PC-3 (cell line): ENCODE data around the gene TM9SF4.

Source experiments
- CTCF ChIP-seq: fragments of 300-600 bp; sonication (generic); conservative IDR thresholded peaks from 2 replicates; pipeline ENCODE4 v1.5.1; 2017; ENCODE audit warnings: antibody characterized with exemption, low read depth, mild to moderate bottlenecking, low read length
- EZH2 ChIP-seq: fragments of 300-600 bp; sonication (generic); IDR thresholded peaks from one replicate; pipeline ENCODE4 v1.6.1; 2017; ENCODE audit warnings: antibody characterized with exemption, mild to moderate bottlenecking, low read length; ENCODE audit not compliant: unreplicated experiment
- EZH2phosphoT487 ChIP-seq: fragments of 300-600 bp; sonication (generic); IDR thresholded peaks from 2 replicates; pipeline ENCODE4 v1.6.1; 2018; ENCODE audit warnings: mild to moderate bottlenecking, antibody characterized with exemption, low read length, borderline replicate concordance

- TF ChIP-seq EZH2 (no peak), CTCF (no peak), EZH2phosphoT487 (no peak)
These were observed 48.8 kb downstream of the TM9SF4 start for GRCh38 chr20:32158351-32158750.
